ENCODE data around the gene STAB1. TPM values are rescaled to one million over a fixed set of nuclear protein-coding genes. Genes with fewer than 3 reads are reported as not detected.

Gene STAB1
- total and polyA plus RNA-seq, 2 of the 13 experiments (the other 11 are each of a cell fraction or from before 2014, with no cell fraction given), result 0.09 to 0.34 TPM

DNA sequence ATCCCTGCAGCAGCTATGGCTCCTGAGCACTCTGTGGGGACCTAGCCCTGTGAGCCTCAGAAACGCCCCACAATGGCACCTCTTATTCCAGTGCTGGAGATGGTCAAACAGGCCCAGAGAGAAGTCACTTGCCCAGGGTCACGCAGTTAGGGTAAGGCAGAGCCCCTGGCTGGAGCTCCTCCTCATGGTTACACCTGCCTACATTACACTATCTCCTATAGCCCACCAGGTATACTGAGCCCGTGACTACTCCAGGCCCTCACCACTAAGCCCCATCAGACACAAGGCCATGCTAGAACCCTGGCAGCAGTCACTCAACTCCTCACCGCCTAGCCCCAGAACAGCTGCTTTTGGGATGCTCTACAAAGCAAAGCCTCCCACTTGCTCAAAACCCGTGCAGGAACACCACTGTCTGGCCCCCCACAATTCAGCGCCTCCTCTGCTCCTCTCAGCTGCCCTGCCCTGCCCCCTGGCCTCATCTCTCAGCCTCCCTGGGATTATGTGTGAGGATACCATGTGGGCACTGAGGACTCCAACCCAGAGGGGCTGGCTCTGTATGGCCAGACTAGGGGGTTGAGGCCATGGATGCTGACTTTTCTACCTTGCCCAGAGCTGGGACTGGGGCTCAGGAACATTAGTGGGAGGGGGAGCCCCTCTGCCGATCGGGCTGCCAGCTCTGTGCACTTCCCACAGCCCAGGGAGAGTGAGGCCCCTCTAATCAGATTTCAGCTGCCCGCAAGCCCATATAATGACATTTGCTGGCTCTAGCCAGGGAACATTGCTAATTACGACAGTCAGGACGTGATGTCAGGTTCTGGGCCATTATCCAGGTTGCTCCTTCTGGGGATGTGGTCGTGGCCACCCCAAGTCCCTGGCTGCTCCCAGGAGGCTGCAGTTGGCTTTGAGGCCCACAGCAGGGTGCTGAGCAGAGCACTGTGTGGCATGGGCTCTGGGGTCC lies 34.5 kb downstream of the STAB1 start:
- Histone ChIP-seq H3K36me3 (replicated peaks in 1 of 2; ENCODE audit: control insufficient read depth in 1 of 2, insufficient read depth in 2 of 2, low read length in 2 of 2) (peaks cover 16 to 32% of the 10 kb centered on the region in 2 experiments), H3K4me2 (ENCODE audit: low read depth, low read length) (no peak overlapping the region), H3K4me1 (ENCODE audit: insufficient read depth, low read length) (peaks cover 42% of the 10 kb centered on the region), H3K4me3 (replicated peaks in 1 of 3; ENCODE audit: insufficient read depth in 1 of 3, low read depth in 2 of 3, low read length in 3 of 3) (no peak overlapping the region), H4K20me1 (ENCODE audit: insufficient read depth, low read length) (0 out of 2 replicates have a peak, but pooled peaks cover 5% of the 10 kb centered on the region), H3K9ac (ENCODE audit: insufficient read depth, low read depth, low read length) (no peak overlapping the region), H3K27me3 (ENCODE audit: control insufficient read depth in 1 of 2, insufficient read depth in 2 of 2, low read length in 2 of 2) (no peaks in the 10 kb centered on the region), H3K79me2 (ENCODE audit: insufficient read depth, low read length) (peaks cover 35% of the 10 kb centered on the region), H3K27ac (ENCODE audit: extremely low read length, insufficient read depth, low read length) (no peak overlapping the region), H2AFZ (ENCODE audit: low read length) (no peak overlapping the region), H3K9me3 (ENCODE audit: low read length) (no peaks in the 10 kb centered on the region)
- no peak for DNase-seq (ENCODE audit: low spot score)
- in situ Hi-C loops (cut with HindIII; ENCODE audit: extremely low pct_ligation_motif_present, low pct_unique_long_range_greater_than_20kb), result no loop called here
- CTCF ChIA-PET (ENCODE audit: low intra/inter-chr PET ratio, low total read pairs), result no interaction called here
- FAIRE-seq, result no peak
- ATAC-seq, result no peak
- POLR2A ChIA-PET, result no interaction called here
- TF ChIP-seq ZNF414 (CRISPR knock-in tag; IDR thresholded peaks at IDR 0.05), result no peak
- TF ChIP-seq POLR2G (IDR thresholded peaks at IDR 0.05; ENCODE audit: low read depth, low read length), result 0 out of 2 replicates have a peak, but pooled peaks have one; percentile 1
- no peak for TF ChIP-seq FOXP4 (CRISPR knock-in tag; IDR thresholded peaks at IDR 0.05)
- intact Hi-C loops (cut with micrococcal nuclease; ENCODE audit: unreplicated experiment), result loop anchor here (5.0 kb wide), 1 partner anchor 57 kb away; no protein-coding TSS in a partner anchor
- WGBS (ENCODE audit: low lambda C conversion rate), result 90% methylated on average over 9 of the region's 12 CpGs
- no TSS peak for BruUV-seq (replicated peaks)

All from HepG2 (cell line).